B cell (primary cell): ENCODE results near the gene HSPB6. TPM values are rescaled to one million over a fixed set of nuclear protein-coding genes. Genes with fewer than 3 reads are reported as not detected.
A peak's percentile ranks its signal among the peaks of the same experiment; 100 is the strongest.

Source experiments
- ATAC-seq: fragments of 200-7000 bp; cut with Tn5 transposase; one replicate; pipeline ENCODE4 v1.10.0; 2021; ENCODE audit warnings: low read depth, mild to moderate bottlenecking, moderate number of reproducible peaks, moderate library complexity
- CTCF ChIA-PET: fragments of 350-600 bp; sonication (Branson Sonifier 250); formaldehyde crosslinking; loops from one replicate; lab custom pipeline; 2021; ENCODE audit warnings: antibody characterized with exemption, inconsistent platforms; lab: Charles Lee
- POLR2A ChIA-PET: fragments of 350-600 bp; sonication (Branson Sonifier 250); formaldehyde crosslinking; loops from one replicate; lab custom pipeline; 2021; ENCODE audit warnings: antibody characterized with exemption; lab: Charles Lee
- DNase-seq: peaks from one replicate; pipeline ENCODE4 v3.0.0; 2013
- H2AFZ ChIP-seq: 2 replicates; pipeline ENCODE4 v1.6.1; 2012; ENCODE audit warnings: mild to moderate bottlenecking, low read depth, low read length; ENCODE audit not compliant: insufficient read depth, poor library complexity, severe bottlenecking
- H3K27ac ChIP-seq, 2 donors: 1 replicate in 1 of 2; 2 replicates in 1 of 2; pipeline ENCODE4 v1.5.1; 2012 to 2013; ENCODE audit warnings: low read length in 2 of 2, mild to moderate bottlenecking in 2 of 2, moderate library complexity in 1 of 2
- H3K27me3 ChIP-seq, 4 experiments: fragments of 200-600 bp in 1 of 4; sonication (generic) in 1 of 4; replicated peaks in 1 of 4; 1 replicate in 2 of 4; 2 replicates in 2 of 4; pipeline versions ENCODE4 v1.6.1 to v1.7.0; 2013 to 2016; ENCODE audit warnings: low read length in 3 of 4, mild to moderate bottlenecking in 2 of 4, mixed read lengths in 1 of 4, moderate library complexity in 1 of 4; ENCODE audit not compliant: insufficient read depth in 4 of 4, control insufficient read depth in 3 of 4; ENCODE audit errors: control extremely low read depth in 1 of 4
- H3K36me3 ChIP-seq, 2 experiments: replicated peaks in 1 of 2; 1 replicate in 1 of 2; 2 replicates in 1 of 2; pipeline versions ENCODE4 v1.6.1 to v1.7.1; 2013; ENCODE audit warnings: low read length in 1 of 2; ENCODE audit not compliant: insufficient read depth in 2 of 2, control insufficient read depth in 1 of 2; ENCODE audit errors: control extremely low read depth in 1 of 2, extremely low read depth in 1 of 2
- H3K4me1 ChIP-seq, 2 donors: fragments of 200-600 bp in 1 of 2; sonication (generic) in 1 of 2; 1 replicate in 1 of 2; 2 replicates in 1 of 2; pipeline versions ENCODE4 v1.5.1 to v1.6.1; 2013 to 2017; ENCODE audit warnings: low read length in 2 of 2; ENCODE audit not compliant: control insufficient read depth in 2 of 2, insufficient read depth in 2 of 2
- H3K4me2 ChIP-seq: replicated peaks from 2 replicates; pipeline ENCODE3; 2012; ENCODE audit warnings: mild to moderate bottlenecking, low read depth, low read length; ENCODE audit not compliant: poor library complexity, severe bottlenecking
- H3K4me3 ChIP-seq, 5 experiments: fragments of 200-600 bp in 1 of 5; sonication (generic) in 1 of 5; 1 replicate in 3 of 5; 2 replicates in 2 of 5; pipeline versions ENCODE4 v1.5.1 to v1.7.0; 2011 to 2016; ENCODE audit warnings: low read length in 4 of 5, mild to moderate bottlenecking in 4 of 5, low read depth in 2 of 5, control low read depth in 1 of 5, moderate library complexity in 1 of 5; ENCODE audit not compliant: insufficient read depth in 1 of 5; ENCODE audit errors: control extremely low read depth in 1 of 5, extremely low read depth in 1 of 5
- H3K79me2 ChIP-seq: fragments of 200-600 bp; sonication (generic); one replicate; pipeline ENCODE4 v1.6.0; 2016; ENCODE audit warnings: low read length; ENCODE audit not compliant: control insufficient read depth, insufficient read depth
- H3K9ac ChIP-seq: fragments of 200-600 bp; sonication (generic); 2 replicates; pipeline ENCODE4 v1.6.1; 2017; ENCODE audit warnings: mild to moderate bottlenecking, low read length, moderate library complexity
- H3K9me3 ChIP-seq, 3 donors: one replicate each; pipeline versions ENCODE4 v1.6.1 to v1.7.1; 2013; ENCODE audit warnings: low read length in 2 of 3; ENCODE audit not compliant: control insufficient read depth in 2 of 3, insufficient read depth in 1 of 3; ENCODE audit errors: control extremely low read depth in 1 of 3
- H4K20me1 ChIP-seq: 2 replicates; pipeline ENCODE4 v1.6.0; 2012; ENCODE audit warnings: mild to moderate bottlenecking, low read length; ENCODE audit not compliant: insufficient read depth, control insufficient read depth, poor library complexity, severe bottlenecking
- H3K27ac Mint-ChIP-seq: one replicate; pipeline ENCODE4 v1.8.0; 2021; ENCODE audit warnings: mixed read lengths
- H3K27me3 Mint-ChIP-seq: one replicate; pipeline ENCODE4 v1.8.0; 2021; ENCODE audit warnings: mixed read lengths
- H3K4me1 Mint-ChIP-seq: one replicate; pipeline ENCODE4 v1.8.0; 2021; ENCODE audit warnings: mixed read lengths
- H3K4me3 Mint-ChIP-seq: one replicate; pipeline ENCODE4 v1.8.0; 2021; ENCODE audit warnings: mixed read lengths
- H3K9me3 Mint-ChIP-seq: one replicate; pipeline ENCODE4 v1.8.0; 2022; ENCODE audit warnings: mixed read lengths; ENCODE audit not compliant: insufficient read depth
- CTCF ChIP-seq: fragments of 200-600 bp; IDR thresholded peaks from one replicate; pipeline ENCODE4 v1.8.0; 2022; ENCODE audit warnings: antibody characterized with exemption, mild to moderate bottlenecking
- EZH2 ChIP-seq: IDR thresholded peaks from 2 replicates; pipeline ENCODE4 v1.6.1; 2012; ENCODE audit warnings: borderline replicate concordance, low read depth, mild to moderate bottlenecking, moderate library complexity, low read length; ENCODE audit not compliant: insufficient read depth, poor library complexity, severe bottlenecking
- WGBS: methylation state at CpG from one replicate; pipeline ENCODE4 v1.1.5; 2013; ENCODE audit warnings: missing lambda C conversion rate; ENCODE audit not compliant: insufficient coverage; 5-methylcytosine and 5-hydroxymethylcytosine counted together
- intact Hi-C: fragments of 100-400 bp; cut with micrococcal nuclease; formaldehyde crosslinking; loops from one replicate; pipeline ENCODE4 v1.10.0; 2022
- polyA plus RNA-seq: library from polyadenylated mRNA; depleted of rRNA; stranded (reverse); fragments of >200 nt; gene quantifications from 2 replicates; pipeline ENCODE4 v1.2.3, GENCODE V29; 2012
- total RNA-seq, 2 donors: library from RNA; stranded (reverse); fragments of 120-200 nt in 1 of 2; gene quantifications; 1 replicate in 1 of 2; 2 replicates in 1 of 2; pipeline versions ENCODE4 v1.2.3 to v1.2.4, GENCODE V29; 2013 to 2022

HSPB6 gene
- total and polyA plus RNA-seq, 2 donors (not counting 1 experiment from before 2014, with no cell fraction given) = not detected

GRCh38 chr19:35720648-35721047, 36.2 kb downstream of the HSPB6 start:
- ATAC-seq (no peak), DNase-seq (no peak)
- Histone ChIP-seq H3K36me3 (peaks cover 0 to 55% of the 10 kb centered on the region in 2 experiments), H3K9me3 (no peaks in the 10 kb centered on the region), H3K4me3 (no peak overlapping the region), H4K20me1 (peaks cover 64% of the 10 kb centered on the region), H2AFZ (no peak overlapping the region), H3K27me3 (no peaks in the 10 kb centered on the region), H3K9ac (no peak overlapping the region), H3K79me2 (peaks cover 77% of the 10 kb centered on the region), H3K27ac (no peak overlapping the region), H3K4me1 (peaks cover 16 to 29% of the 10 kb centered on the region in 2 donors), H3K4me2 (no peak overlapping the region)
- intact Hi-C loops = no loop called here
- Mint-ChIP-seq H3K27ac (no peak overlapping the region), H3K27me3 (no peaks in the 10 kb centered on the region), H3K4me1 (peaks cover 32% of the 10 kb centered on the region), H3K9me3 (no peaks in the 10 kb centered on the region), H3K4me3 (no peak overlapping the region)
- ChIA-PET POLR2A (interaction anchor here (0.7 kb wide), 1 partner anchor 10 kb away, joined by 6 read pairs; no protein-coding TSS in a partner anchor), CTCF (interaction anchor here (0.5 to 2.6 kb wide), 2 partner anchors 26 to 226 kb away, joined by 3 to 7 read pairs; no protein-coding TSS in a partner anchor)
- 94% methylated on average over 14 of the region's 17 CpGs for WGBS
- TF ChIP-seq CTCF = no peak
- no peak for TF ChIP-seq EZH2

GRCh38 chr19:35720163-35720524, 36.7 kb downstream of the HSPB6 start:
- Mint-ChIP-seq H3K27ac (no peak overlapping the region), H3K27me3 (no peaks in the 10 kb centered on the region), H3K4me3 (peak overlapping the region; percentile 45), H3K4me1 (peaks cover 36% of the 10 kb centered on the region), H3K9me3 (no peaks in the 10 kb centered on the region)
- TF ChIP-seq CTCF = no peak
- TF ChIP-seq EZH2 = no peak
- H3K79me2 ChIP-seq = peaks cover 77% of the 10 kb centered on the region
- peaks cover 19 to 34% of the 10 kb centered on the region in 2 donors for H3K4me1 ChIP-seq
- peaks cover 64% of the 10 kb centered on the region for H4K20me1 ChIP-seq
- CTCF ChIA-PET = interaction anchor here (1.3 to 2.6 kb wide), 3 partner anchors 20 to 25 kb away, joined by 3 to 7 read pairs (median 4); no protein-coding TSS in a partner anchor
- intact Hi-C loops = no loop called here
- no peaks in the 10 kb centered on the region for H3K27me3 ChIP-seq
- H3K9me3 ChIP-seq = no peaks in the 10 kb centered on the region
- POLR2A ChIA-PET = no interaction called here
- H3K9ac ChIP-seq = no peak overlapping the region
- DNase-seq (no peak), ATAC-seq (no peak)
- H3K4me2 ChIP-seq = no peak overlapping the region
- H2AFZ ChIP-seq = no peak overlapping the region
- WGBS = 99% methylated on average over 9 of the region's 9 CpGs
- peaks cover 0 to 50% of the 10 kb centered on the region in 2 experiments for H3K36me3 ChIP-seq
- no peak overlapping the region for H3K4me3 ChIP-seq
- no peak overlapping the region for H3K27ac ChIP-seq
